Erythroblast (primary cell): Measurements from ENCODE around the gene EYS.
"Not testable (repeated sequence)": the region's sequence is repeated elsewhere in the genome, so short reads cannot be mapped to it uniquely, and the experiment has no call there.

ENCODE experiments used
- DNase-seq, 2 experiments: peaks; one replicate each; lab custom pipeline; 2025; lab: John Stamatoyannopoulos, UW
- GATA1 ChIP-seq: IDR thresholded peaks from 2 replicates; pipeline ENCODE4 v1.6.1; 2011; ENCODE audit warnings: low read depth, mild to moderate bottlenecking, control low read depth, low read length, moderate library complexity
- POLR2A ChIP-seq: IDR thresholded peaks from 2 replicates; pipeline ENCODE4 v1.6.1; 2011; ENCODE audit warnings: mild to moderate bottlenecking, low read length

The EYS gene

GRCh38 chr6:63808576-63808975 is 1898.5 kb downstream of the EYS start:
- DNase-seq, result no peak
- TF ChIP-seq POLR2A (no peak), GATA1 (no peak)

GRCh38 chr6:63807056-63807455 is 1900.0 kb downstream of the EYS start:
- TF ChIP-seq GATA1, result no peak
- TF ChIP-seq POLR2A, result no peak
- no peak for DNase-seq

GRCh38 chr6:63806573-63806913 is 1900.5 kb downstream of the EYS start:
- no peak for TF ChIP-seq POLR2A
- no peak for TF ChIP-seq GATA1
- no peak for DNase-seq

GRCh38 chr6:63805808-63806572 is 1901.0 kb downstream of the EYS start:
- TF ChIP-seq POLR2A (no peak), GATA1 (no peak)
- no peak for DNase-seq

- TF ChIP-seq GATA1 (no peak), POLR2A (no peak)
- no peak for DNase-seq
Measured at GRCh38 chr6:63805345-63805744, 1901.7 kb downstream of the EYS start.

GRCh38 chr6:63804381-63804956 is 1902.6 kb downstream of the EYS start:
- DNase-seq, result no peak
- no peak for TF ChIP-seq GATA1
- no peak for TF ChIP-seq POLR2A

- no peak for TF ChIP-seq POLR2A
- TF ChIP-seq GATA1, result no peak
- no peak for DNase-seq
Measured at GRCh38 chr6:63803371-63803770, 1903.7 kb downstream of the EYS start.

- TF ChIP-seq POLR2A (no peak), GATA1 (no peak)
- DNase-seq, result peak in 1 of 2 experiments; percentile 22
Measured at GRCh38 chr6:63802606-63803206, 1904.3 kb downstream of the EYS start.

GRCh38 chr6:63800386-63800785 is 1906.6 kb downstream of the EYS start:
- DNase-seq, result not testable (repeated sequence)

GRCh38 chr6:63799813-63800212 is 1907.2 kb downstream of the EYS start:
- TF ChIP-seq GATA1 (no peak), POLR2A (no peak)
- DNase-seq, result no peak

- DNase-seq, result no peak
- TF ChIP-seq GATA1 (no peak), POLR2A (no peak)
Measured at GRCh38 chr6:63799313-63799712, 1907.7 kb downstream of the EYS start.

- TF ChIP-seq POLR2A, result no peak
- no peak for TF ChIP-seq GATA1
- no peak for DNase-seq
Measured at GRCh38 chr6:63798378-63798777, 1908.6 kb downstream of the EYS start.

- no peak for TF ChIP-seq GATA1
- no peak for TF ChIP-seq POLR2A
- DNase-seq, result no peak
Measured at GRCh38 chr6:63797721-63798120, 1909.3 kb downstream of the EYS start.

GRCh38 chr6:63795826-63796225 is 1911.2 kb downstream of the EYS start:
- TF ChIP-seq POLR2A (no peak), GATA1 (no peak)
- no peak for DNase-seq

GRCh38 chr6:63795006-63795405 is 1912.0 kb downstream of the EYS start:
- TF ChIP-seq POLR2A (no peak), GATA1 (no peak)
- no peak for DNase-seq
